Keratinocyte (primary cell): Measurements from ENCODE around the gene ACAT2. TPM values are rescaled to one million over a fixed set of nuclear protein-coding genes. Genes with fewer than 3 reads are reported as not detected.

Experiments
- DNase-seq: peaks from one replicate; pipeline ENCODE4 v3.0.0-alpha.2; 2011; ENCODE audit warnings: low read depth, missing footprints, low spot score
- FAIRE-seq: peaks from 2 replicates; lab custom pipeline; 2011; peaks lifted over from hg19 to GRCh38; lab: Jason Lieb, UNC
- H2AFZ ChIP-seq: 2 replicates; pipeline ENCODE4 v1.6.0; 2012; ENCODE audit warnings: low read length, control low read depth, inconsistent platforms; ENCODE audit not compliant: control insufficient read depth
- H3K27ac ChIP-seq: 2 replicates; pipeline ENCODE4 v1.5.1; 2011; ENCODE audit warnings: low read length; ENCODE audit not compliant: control insufficient read depth, insufficient read depth
- H3K27me3 ChIP-seq: 3 replicates; pipeline ENCODE4 v1.6.0; 2011; ENCODE audit warnings: low read length; ENCODE audit not compliant: control insufficient read depth, insufficient read depth; ENCODE audit errors: extremely low read depth
- H3K36me3 ChIP-seq, 2 experiments: 2 replicates in 1 of 2; 3 replicates in 1 of 2; pipeline ENCODE4 v1.5.1; 2011; ENCODE audit warnings: low read length in 2 of 2, mild to moderate bottlenecking in 1 of 2; ENCODE audit not compliant: control insufficient read depth in 2 of 2, insufficient read depth in 2 of 2; ENCODE audit errors: extremely low read depth in 1 of 2
- H3K4me1 ChIP-seq: 3 replicates; pipeline ENCODE4 v1.5.1; 2011; ENCODE audit warnings: low read length; ENCODE audit not compliant: control insufficient read depth, insufficient read depth; ENCODE audit errors: extremely low read depth
- H3K4me2 ChIP-seq: 3 replicates; pipeline ENCODE4 v1.6.0; 2011; ENCODE audit warnings: low read depth, low read length; ENCODE audit not compliant: control insufficient read depth, insufficient read depth; ENCODE audit errors: extremely low read depth
- H3K4me3 ChIP-seq, 3 experiments: fragments of 200-600 bp in 1 of 3; sonication (generic) in 1 of 3; 2 replicates in 2 of 3; 3 replicates in 1 of 3; pipeline ENCODE4 v1.5.1; 2011 to 2016; ENCODE audit warnings: low read length in 3 of 3, mild to moderate bottlenecking in 3 of 3, control low read depth in 2 of 3, inconsistent platforms in 1 of 3, low read depth in 1 of 3, mixed read lengths in 1 of 3, mixed run types in 1 of 3, moderate library complexity in 1 of 3; ENCODE audit not compliant: control insufficient read depth in 2 of 3, insufficient read depth in 2 of 3; ENCODE audit errors: extremely low read depth in 1 of 3
- H3K79me2 ChIP-seq: 2 replicates; pipeline ENCODE4 v1.6.0; 2012; ENCODE audit warnings: low read length; ENCODE audit not compliant: control insufficient read depth, insufficient read depth
- H3K9ac ChIP-seq: 3 replicates; pipeline ENCODE4 v1.6.0; 2011; ENCODE audit warnings: low read length; ENCODE audit not compliant: control insufficient read depth, insufficient read depth; ENCODE audit errors: extremely low read depth
- H3K9me1 ChIP-seq: 3 replicates; pipeline ENCODE4 v1.6.0; 2011; ENCODE audit warnings: low read length; ENCODE audit not compliant: control insufficient read depth, insufficient read depth; ENCODE audit errors: extremely low read depth
- H3K9me3 ChIP-seq: 2 replicates; pipeline ENCODE4 v1.5.1; 2012; ENCODE audit warnings: low read depth, low read length; ENCODE audit not compliant: control insufficient read depth
- H4K20me1 ChIP-seq: 3 replicates; pipeline ENCODE4 v1.6.0; 2011; ENCODE audit warnings: low read length; ENCODE audit not compliant: control insufficient read depth, insufficient read depth; ENCODE audit errors: extremely low read depth
- CTCF ChIP-seq, 3 experiments: IDR thresholded peaks in 1 of 3; conservative IDR thresholded peaks in 1 of 3; optimal IDR thresholded peaks in 1 of 3; 2 replicates in 2 of 3; 3 replicates in 1 of 3; pipeline versions ENCODE3 to v1.5.1; 2011; ENCODE audit warnings: low read length in 3 of 3, mild to moderate bottlenecking in 3 of 3, moderate library complexity in 2 of 3, control low read depth in 1 of 3, inconsistent platforms in 1 of 3; ENCODE audit not compliant: insufficient read depth in 2 of 3; ENCODE audit errors: extremely low read depth in 1 of 3
- EZH2 ChIP-seq: IDR thresholded peaks from one replicate; pipeline ENCODE4 v1.6.1; 2012; ENCODE audit warnings: inconsistent platforms, mild to moderate bottlenecking, low read length, moderate library complexity
- dilution Hi-C: fragments of 300-500 bp; cut with MboI; formaldehyde crosslinking; loops from one replicate; pipeline ENCODE4 v1.7.0; 2020; ENCODE audit warnings: low sequenced_read_pairs; ENCODE audit not compliant: extremely low pct_ligation_motif_present
- polyA plus RNA-seq, 5 experiments: library from polyadenylated mRNA; depleted of rRNA in 3 of 5; stranded (reverse) in 3 of 5; stranded (forward) in 1 of 5; unstranded in 1 of 5; fragments of >200 nt; gene quantifications; 1 replicate in 1 of 5; 2 replicates in 3 of 5; 3 replicates in 1 of 5; pipeline versions ENCODE4 v1.2.1 to v1.2.3, GENCODE V29; 2011 to 2012; ENCODE audit warnings: missing spikeins in 2 of 5, low read depth in 1 of 5, low replicate concordance in 1 of 5

Gene ACAT2
- polyA plus RNA-seq, 1 donor (not counting 4 experiments of a cell fraction or from before 2014, with no cell fraction given), result 205 TPM

GRCh38 chr6:159754959-159755914 is 6.6 kb upstream of the ACAT2 start:
- no peaks in the 10 kb centered on the region for H3K9me3 ChIP-seq
- H3K9ac ChIP-seq, result no peak overlapping the region
- peaks cover 19 to 34% of the 10 kb centered on the region in 2 experiments for H3K36me3 ChIP-seq
- H3K4me1 ChIP-seq, result peaks cover 9% of the 10 kb centered on the region
- H3K4me3 ChIP-seq, result no peak overlapping the region
- no peaks in the 10 kb centered on the region for H3K27me3 ChIP-seq
- H3K27ac ChIP-seq, result no peak overlapping the region
- H3K4me2 ChIP-seq, result no peak overlapping the region
- H4K20me1 ChIP-seq, result no peaks in the 10 kb centered on the region
- FAIRE-seq (no peak), DNase-seq (no peak)
- H3K79me2 ChIP-seq, result peaks cover 6% of the 10 kb centered on the region
- TF ChIP-seq CTCF (optimal IDR thresholded peaks at IDR 0.05 in 1 of 3, IDR thresholded peaks at IDR 0.05 in 1 of 3, conservative IDR thresholded peaks at IDR 0.05 in 1 of 3; ENCODE audit: extremely low read depth in 1 of 3, insufficient read depth in 2 of 3, low read length in 3 of 3) (no peak), EZH2 (no peak)
- dilution Hi-C loops, result no loop called here
- H2AFZ ChIP-seq, result no peak overlapping the region
- H3K9me1 ChIP-seq, result no peaks in the 10 kb centered on the region

- peaks cover 20% of the 10 kb centered on the region for H3K4me1 ChIP-seq
- no peak overlapping the region for H3K4me3 ChIP-seq
- H3K27me3 ChIP-seq, result no peaks in the 10 kb centered on the region
- no peak overlapping the region for H3K9ac ChIP-seq
- H4K20me1 ChIP-seq, result no peaks in the 10 kb centered on the region
- H2AFZ ChIP-seq, result no peak overlapping the region
- H3K36me3 ChIP-seq, result peaks cover 17 to 29% of the 10 kb centered on the region in 2 experiments
- no peaks in the 10 kb centered on the region for H3K9me1 ChIP-seq
- dilution Hi-C loops, result no loop called here
- peaks cover 6% of the 10 kb centered on the region for H3K79me2 ChIP-seq
- no peak overlapping the region for H3K27ac ChIP-seq
- H3K4me2 ChIP-seq, result no peak overlapping the region
- no peak for TF ChIP-seq CTCF (optimal IDR thresholded peaks at IDR 0.05 in 1 of 3, IDR thresholded peaks at IDR 0.05 in 1 of 3, conservative IDR thresholded peaks at IDR 0.05 in 1 of 3; ENCODE audit: extremely low read depth in 1 of 3, insufficient read depth in 2 of 3, low read length in 3 of 3)
- TF ChIP-seq EZH2, result no peak
- no peak for DNase-seq
- H3K9me3 ChIP-seq, result no peaks in the 10 kb centered on the region
- FAIRE-seq, result no peak
Measured at GRCh38 chr6:159756508-159756907, 5.3 kb upstream of the ACAT2 start.
